ENCODE measurements around the gene KANSL1.

The KANSL1 gene

GRCh38 chr17:46170639-46171429 lies 22.4 kb downstream of the KANSL1 start:
- TF ChIP-seq RARB (CRISPR knock-in tag; IDR thresholded peaks at IDR 0.05) = no peak
- no peak for TF ChIP-seq ZNF70 (CRISPR knock-in tag; IDR thresholded peaks at IDR 0.05)
- TF ChIP-seq ISL1 (CRISPR knock-in tag; IDR thresholded peaks at IDR 0.05) = no peak
- no peak for TF ChIP-seq ZC3H10 (CRISPR knock-in tag; IDR thresholded peaks at IDR 0.05)
- TF ChIP-seq TOX (CRISPR knock-in tag; IDR thresholded peaks at IDR 0.05; ENCODE audit: borderline replicate concordance) = no peak
- no peak for TF ChIP-seq ZNF8 (CRISPR knock-in tag; IDR thresholded peaks at IDR 0.05)
- no peak for TF ChIP-seq SNAI2 (CRISPR knock-in tag; IDR thresholded peaks at IDR 0.05)
- TF ChIP-seq ZFP3 (CRISPR knock-in tag; IDR thresholded peaks at IDR 0.05) = no peak
- TF ChIP-seq PPARA (CRISPR knock-in tag; IDR thresholded peaks at IDR 0.05; ENCODE audit: borderline replicate concordance) = no peak
- no peak for TF ChIP-seq TSHZ2 (CRISPR knock-in tag; IDR thresholded peaks at IDR 0.05)
- TF ChIP-seq TCF4 (CRISPR knock-in tag; IDR thresholded peaks at IDR 0.05; ENCODE audit: borderline replicate concordance) = no peak
- TF ChIP-seq ARNTL (CRISPR knock-in tag; IDR thresholded peaks at IDR 0.05; ENCODE audit: borderline replicate concordance, low read depth) = no peak
- no peak for TF ChIP-seq ZFP30 (CRISPR knock-in tag; IDR thresholded peaks at IDR 0.05)
- TF ChIP-seq GLIS3 (CRISPR knock-in tag; IDR thresholded peaks at IDR 0.05) = no peak
- ATAC-seq = no peak

- ATAC-seq = no peak
- TF ChIP-seq CSRNP3 (CRISPR knock-in tag; IDR thresholded peaks at IDR 0.05) (no peak), POU6F1 (CRISPR knock-in tag; IDR thresholded peaks at IDR 0.05; ENCODE audit: borderline replicate concordance, low read depth) (no peak), TOX (CRISPR knock-in tag; IDR thresholded peaks at IDR 0.05; ENCODE audit: borderline replicate concordance) (no peak), PATZ1 (CRISPR knock-in tag; IDR thresholded peaks at IDR 0.05; ENCODE audit: borderline replicate concordance) (no peak), RARB (CRISPR knock-in tag; IDR thresholded peaks at IDR 0.05) (no peak), BACH2 (CRISPR knock-in tag; IDR thresholded peaks at IDR 0.05; ENCODE audit: borderline replicate concordance) (no peak), CSDC2 (CRISPR knock-in tag; IDR thresholded peaks at IDR 0.05) (no peak), TSHZ2 (CRISPR knock-in tag; IDR thresholded peaks at IDR 0.05) (no peak), ZNF70 (CRISPR knock-in tag; IDR thresholded peaks at IDR 0.05) (no peak), TCF4 (CRISPR knock-in tag; IDR thresholded peaks at IDR 0.05; ENCODE audit: borderline replicate concordance) (no peak), ZNF565 (CRISPR knock-in tag; conservative IDR thresholded peaks at IDR 0.05; ENCODE audit: low read depth) (no peak)
Measured at GRCh38 chr17:46169913-46170638, 23.2 kb downstream of the KANSL1 start.
